GM12892 (cell line): ENCODE measurements around the gene FBXO33.

ENCODE experiments used
- POLR2A ChIP-seq: IDR thresholded peaks from 2 replicates; pipeline ENCODE4 v1.6.1; 2011; ENCODE audit warnings: low read depth, low read length, control low read depth
- POLR2AphosphoS5 ChIP-seq: IDR thresholded peaks from 2 replicates; pipeline ENCODE4 v1.6.1; 2011; ENCODE audit warnings: low read depth, low read length, control low read depth

GRCh38 chr14:39426605-39427004 lies 5.6 kb downstream of the FBXO33 start:
- no peak for TF ChIP-seq POLR2A
- no peak for TF ChIP-seq POLR2AphosphoS5
